Prostate gland (tissue), 2 donors: Measurements from ENCODE around the gene TAC4. TPM values are rescaled to one million over a fixed set of nuclear protein-coding genes. Genes with fewer than 3 reads are reported as not detected.

Source experiments
- DNase-seq: peaks from one replicate; pipeline ENCODE4 v3.0.0-alpha.2; 2019; ENCODE audit warnings: low spot score
- H3K27ac ChIP-seq, 2 donors: fragments of 200-600 bp; sonication (generic); 2 replicates each; pipeline ENCODE4 v1.5.1; 2017 to 2019
- H3K27me3 ChIP-seq: fragments of 200-600 bp; sonication (generic); replicated peaks from 2 replicates; pipeline ENCODE4 v1.5.1; 2019; ENCODE audit not compliant: insufficient read depth
- H3K36me3 ChIP-seq, 2 donors: fragments of 200-600 bp; sonication (generic); 1 replicate in 1 of 2; 2 replicates in 1 of 2; pipeline versions ENCODE4 v1.5.1 to v1.8.1; 2017 to 2019
- H3K4me1 ChIP-seq: fragments of 200-600 bp; sonication (generic); replicated peaks from 2 replicates; pipeline ENCODE4 v1.5.1; 2019
- H3K4me3 ChIP-seq, 2 donors: fragments of 200-600 bp; sonication (generic); 2 replicates each; pipeline ENCODE4 v1.5.1; 2017 to 2019
- H3K9me3 ChIP-seq: fragments of 200-600 bp; sonication (generic); 2 replicates; pipeline ENCODE4 v1.5.1; 2017
- POLR2A ChIP-seq: fragments of 450-650 bp; IDR thresholded peaks from one replicate; pipeline ENCODE4 v1.6.1; 2016; ENCODE audit warnings: antibody characterized with exemption, mild to moderate bottlenecking
- POLR2AphosphoS5 ChIP-seq: sonication (generic); formaldehyde crosslinking; IDR thresholded peaks from one replicate; pipeline ENCODE4 v1.6.1; 2017; ENCODE audit warnings: antibody characterized with exemption
- WGBS: methylation state at CpG from one replicate; pipeline ENCODE4 v1.1.5; 2018; 5-methylcytosine and 5-hydroxymethylcytosine counted together
- intact Hi-C: fragments of 100-400 bp; cut with DNase I; formaldehyde crosslinking; loops from one replicate; pipeline ENCODE4 v1.14.2; 2022
- total RNA-seq, 2 donors: library from RNA; depleted of rRNA; stranded (reverse); fragments of >200 nt; gene quantifications; one replicate each; pipeline ENCODE4 v1.1.0, GENCODE V29; 2016
- TF ChIP-seq, protein P1 (sequence below), 4 experiments: fragments of 200-600 bp in 2 of 4; fragments of 450-650 bp in 2 of 4; sonication (generic) in 2 of 4; IDR thresholded peaks; 1 replicate in 3 of 4; 2 replicates in 1 of 4; pipeline ENCODE4 v1.5.1; 2016 to 2019; ENCODE audit warnings: antibody characterized with exemption in 4 of 4, mild to moderate bottlenecking in 2 of 4, moderate library complexity in 2 of 4

Gene TAC4
- total RNA-seq, 2 donors from 2014 or later = not detected

DNA sequence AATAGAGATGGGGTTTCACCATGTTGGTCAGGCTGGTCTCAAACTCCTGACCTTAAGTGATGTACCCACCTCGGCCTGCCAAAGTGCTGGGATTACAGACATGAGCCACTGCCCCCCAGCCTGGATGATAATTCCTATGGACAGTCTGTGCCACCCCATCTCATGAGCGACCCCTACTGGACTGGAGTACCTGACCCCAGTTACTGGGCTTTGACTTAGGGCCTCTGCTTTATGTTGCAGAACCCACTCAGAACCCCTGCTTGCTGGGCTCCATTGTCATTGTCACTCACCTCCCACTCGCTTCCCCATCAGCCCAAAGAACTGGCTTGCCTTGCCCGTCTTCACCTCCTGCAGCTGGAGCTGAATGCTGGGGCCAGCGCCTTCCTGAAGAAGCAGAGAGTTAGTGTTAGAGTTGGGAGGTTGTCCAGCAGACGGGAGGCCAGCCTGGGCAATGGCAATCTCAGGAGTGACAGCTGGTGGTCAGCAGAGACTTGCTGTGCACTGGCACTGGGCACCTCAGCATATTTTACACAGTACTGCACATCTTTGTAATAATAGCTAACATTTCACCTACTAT, 4.0 kb downstream of the TAC4 start:
- TF ChIP-seq POLR2AphosphoS5 (no peak), POLR2A (no peak)
- TF ChIP-seq, protein P1, sequence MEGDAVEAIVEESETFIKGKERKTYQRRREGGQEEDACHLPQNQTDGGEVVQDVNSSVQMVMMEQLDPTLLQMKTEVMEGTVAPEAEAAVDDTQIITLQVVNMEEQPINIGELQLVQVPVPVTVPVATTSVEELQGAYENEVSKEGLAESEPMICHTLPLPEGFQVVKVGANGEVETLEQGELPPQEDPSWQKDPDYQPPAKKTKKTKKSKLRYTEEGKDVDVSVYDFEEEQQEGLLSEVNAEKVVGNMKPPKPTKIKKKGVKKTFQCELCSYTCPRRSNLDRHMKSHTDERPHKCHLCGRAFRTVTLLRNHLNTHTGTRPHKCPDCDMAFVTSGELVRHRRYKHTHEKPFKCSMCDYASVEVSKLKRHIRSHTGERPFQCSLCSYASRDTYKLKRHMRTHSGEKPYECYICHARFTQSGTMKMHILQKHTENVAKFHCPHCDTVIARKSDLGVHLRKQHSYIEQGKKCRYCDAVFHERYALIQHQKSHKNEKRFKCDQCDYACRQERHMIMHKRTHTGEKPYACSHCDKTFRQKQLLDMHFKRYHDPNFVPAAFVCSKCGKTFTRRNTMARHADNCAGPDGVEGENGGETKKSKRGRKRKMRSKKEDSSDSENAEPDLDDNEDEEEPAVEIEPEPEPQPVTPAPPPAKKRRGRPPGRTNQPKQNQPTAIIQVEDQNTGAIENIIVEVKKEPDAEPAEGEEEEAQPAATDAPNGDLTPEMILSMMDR (IDR thresholded peaks at IDR 0.05) = peak in 3 of 4 experiments; percentile 14 to 20 (median 16)
- Histone ChIP-seq H3K9me3 (no peaks in the 10 kb centered on the region), H3K4me3 (no peak overlapping the region), H3K4me1 (no peaks in the 10 kb centered on the region), H3K36me3 (no peaks in the 10 kb centered on the region), H3K27ac (no peak overlapping the region), H3K27me3 (no peaks in the 10 kb centered on the region)
- DNase-seq = no peak
- WGBS = 85% methylated on average over 6 of the region's 6 CpGs
- intact Hi-C loops = no loop called here

GRCh38 chr17:49842846-49843245, 5.0 kb downstream of the TAC4 start:
- Histone ChIP-seq H3K4me3 (no peak overlapping the region), H3K27me3 (no peaks in the 10 kb centered on the region), H3K36me3 (no peaks in the 10 kb centered on the region), H3K9me3 (no peaks in the 10 kb centered on the region), H3K27ac (no peak overlapping the region), H3K4me1 (no peaks in the 10 kb centered on the region)
- intact Hi-C loops = no loop called here
- DNase-seq = no peak
- WGBS = 55% methylated on average over 6 of the region's 6 CpGs
- TF ChIP-seq POLR2A (no peak), POLR2AphosphoS5 (no peak)
- TF ChIP-seq, protein P1 (IDR thresholded peaks at IDR 0.05) = no peak

- no peaks in the 10 kb centered on the region for H3K9me3 ChIP-seq
- H3K4me3 ChIP-seq = no peak overlapping the region
- H3K27me3 ChIP-seq = no peaks in the 10 kb centered on the region
- intact Hi-C loops = no loop called here
- no peak for DNase-seq
- TF ChIP-seq POLR2A (no peak), POLR2AphosphoS5 (no peak)
- TF ChIP-seq, protein P1 (IDR thresholded peaks at IDR 0.05) = no peak
- no peaks in the 10 kb centered on the region for H3K36me3 ChIP-seq
- no peaks in the 10 kb centered on the region for H3K4me1 ChIP-seq
- H3K27ac ChIP-seq = no peak overlapping the region
- WGBS = 82% methylated on average over 3 of the region's 3 CpGs
Measured at GRCh38 chr17:49842371-49842770, 5.5 kb downstream of the TAC4 start.

DNA sequence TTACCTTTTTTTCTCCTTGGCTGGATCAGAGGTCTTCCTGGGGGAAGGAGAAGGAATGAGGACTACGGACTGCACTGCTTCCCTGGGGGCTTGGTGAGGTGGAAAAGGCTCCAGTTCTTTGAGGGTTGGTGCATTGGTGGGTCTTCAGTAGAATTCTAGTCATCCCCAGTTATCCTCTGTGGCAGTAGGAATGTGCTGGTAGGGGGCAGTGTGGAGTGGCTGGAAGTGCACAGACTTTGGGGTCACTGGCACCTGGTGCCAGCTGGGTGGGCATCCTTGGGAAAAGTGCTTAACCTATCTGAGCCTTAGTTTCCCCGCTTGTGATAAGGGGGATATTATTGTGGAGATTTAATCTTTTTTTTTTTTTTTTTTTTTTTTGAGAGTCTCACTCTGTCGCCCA, 6.3 kb downstream of the TAC4 start:
- TF ChIP-seq POLR2AphosphoS5 = no peak
- TF ChIP-seq, protein P1 (IDR thresholded peaks at IDR 0.05) = no peak
- Histone ChIP-seq H3K9me3 (no peaks in the 10 kb centered on the region), H3K4me3 (no peak overlapping the region), H3K27ac (no peak overlapping the region), H3K27me3 (no peaks in the 10 kb centered on the region), H3K4me1 (no peaks in the 10 kb centered on the region), H3K36me3 (no peaks in the 10 kb centered on the region)
- 98% methylated on average over 3 of the region's 3 CpGs for WGBS
- intact Hi-C loops = no loop called here
- DNase-seq = no peak

DNA sequence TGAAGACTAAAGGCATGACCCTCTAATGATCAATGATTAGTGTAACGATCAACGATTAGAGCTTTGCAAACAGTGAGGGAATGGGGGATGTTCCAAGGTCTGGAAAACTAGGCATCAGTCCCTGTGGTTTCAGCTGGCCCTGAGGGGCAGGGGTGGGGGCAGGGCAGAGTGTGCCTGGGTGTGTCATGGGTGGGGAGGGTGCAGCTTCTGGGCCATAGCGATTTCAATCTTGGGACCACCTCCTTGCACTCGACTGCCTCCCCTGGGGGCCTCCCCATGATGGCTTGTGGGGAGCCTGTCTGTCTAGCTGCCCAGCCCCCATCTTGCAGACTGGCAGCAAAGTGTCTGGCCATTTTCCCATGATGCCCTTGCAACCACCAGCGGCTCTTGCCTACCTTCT, 8.4 kb downstream of the TAC4 start:
- intact Hi-C loops = no loop called here
- no peak overlapping the region for H3K27ac ChIP-seq
- H3K4me1 ChIP-seq = no peaks in the 10 kb centered on the region
- TF ChIP-seq POLR2AphosphoS5 (no peak), POLR2A (no peak)
- TF ChIP-seq, protein P1 (IDR thresholded peaks at IDR 0.05) = no peak
- DNase-seq = no peak
- 73% methylated on average over 5 of the region's 5 CpGs for WGBS
- H3K4me3 ChIP-seq = no peak overlapping the region
- H3K36me3 ChIP-seq = no peaks in the 10 kb centered on the region
- H3K27me3 ChIP-seq = no peaks in the 10 kb centered on the region
- no peaks in the 10 kb centered on the region for H3K9me3 ChIP-seq
